SK-N-SH treated with all-trans-retinoic acid at 6 μM for 48 hours (cell line): ENCODE results near the gene YARS2.

Experiments
- ATAC-seq: fragments of 200-7000 bp; cut with Tn5 transposase; 3 replicates; pipeline ENCODE4 v1.9.1; 2020; ENCODE audit warnings: mild to moderate bottlenecking, moderate library complexity
- ARNTL ChIP-seq: fragments of 450-650 bp; formaldehyde crosslinking; IDR thresholded peaks from 2 replicates; pipeline ENCODE4 v1.5.0; 2020; ENCODE audit warnings: low read depth, mild to moderate bottlenecking, moderate library complexity, borderline replicate concordance
- BACH2 ChIP-seq: fragments of 250-450 bp; sonication (Bioruptor Pico); IDR thresholded peaks from 2 replicates; pipeline ENCODE4 v1.9.0; 2021; ENCODE audit warnings: mild to moderate bottlenecking, borderline replicate concordance
- CSDC2 ChIP-seq: fragments of 250-450 bp; sonication (Bioruptor Pico); IDR thresholded peaks from 2 replicates; pipeline ENCODE4 v1.5.0; 2020; ENCODE audit warnings: mild to moderate bottlenecking, moderate library complexity
- ESRRG ChIP-seq: fragments of 250-450 bp; sonication (Bioruptor Pico); IDR thresholded peaks from 2 replicates; pipeline ENCODE4 v1.6.1; 2021; ENCODE audit warnings: mild to moderate bottlenecking
- GLIS3 ChIP-seq: fragments of 250-450 bp; sonication (Bioruptor Pico); IDR thresholded peaks from 2 replicates; pipeline ENCODE4 v1.5.0; 2020; ENCODE audit warnings: mild to moderate bottlenecking, moderate library complexity
- ISL1 ChIP-seq: fragments of 250-450 bp; sonication (Bioruptor Pico); IDR thresholded peaks from 2 replicates; pipeline ENCODE4 v2.1.2; 2022; ENCODE audit warnings: mild to moderate bottlenecking, moderate library complexity
- OSR1 ChIP-seq: fragments of 250-450 bp; sonication (Bioruptor Pico); IDR thresholded peaks from 2 replicates; pipeline ENCODE4 v1.8.0; 2022; ENCODE audit warnings: moderate library complexity, mild to moderate bottlenecking, inconsistent platforms
- PPARA ChIP-seq: fragments of 250-450 bp; sonication (Bioruptor Pico); IDR thresholded peaks from 2 replicates; pipeline ENCODE4 v1.5.0; 2020; ENCODE audit warnings: mild to moderate bottlenecking, borderline replicate concordance
- RARB ChIP-seq: fragments of 250-450 bp; sonication (Bioruptor Pico); IDR thresholded peaks from 2 replicates; pipeline ENCODE4 v1.8.0; 2021; ENCODE audit warnings: mild to moderate bottlenecking, moderate library complexity
- SNAI2 ChIP-seq: fragments of 250-450 bp; sonication (Bioruptor Pico); IDR thresholded peaks from 2 replicates; pipeline ENCODE4 v1.5.0; 2020; ENCODE audit warnings: mild to moderate bottlenecking, moderate library complexity
- TCF4 ChIP-seq: fragments of 250-450 bp; sonication (Bioruptor Pico); IDR thresholded peaks from 2 replicates; pipeline ENCODE4 v1.8.0; 2021; ENCODE audit warnings: mild to moderate bottlenecking, moderate library complexity, borderline replicate concordance
- TOX ChIP-seq: fragments of 250-450 bp; sonication (Bioruptor Pico); IDR thresholded peaks from 2 replicates; pipeline ENCODE4 v1.8.0; 2021; ENCODE audit warnings: mild to moderate bottlenecking, moderate library complexity, borderline replicate concordance
- ZC3H10 ChIP-seq: fragments of 250-450 bp; sonication (Bioruptor Pico); IDR thresholded peaks from 2 replicates; pipeline ENCODE4 v1.5.1; 2021; ENCODE audit warnings: mild to moderate bottlenecking, moderate library complexity
- ZFP3 ChIP-seq: fragments of 250-450 bp; sonication (Bioruptor Pico); IDR thresholded peaks from 2 replicates; pipeline ENCODE4 v1.5.0; 2020; ENCODE audit warnings: mild to moderate bottlenecking, moderate library complexity
- ZFP30 ChIP-seq: fragments of 450-650 bp; formaldehyde crosslinking; IDR thresholded peaks from 2 replicates; pipeline ENCODE4 v1.5.0; 2022; ENCODE audit warnings: mild to moderate bottlenecking, moderate library complexity
- ZNF565 ChIP-seq: fragments of 450-650 bp; formaldehyde crosslinking; conservative IDR thresholded peaks from 2 replicates; pipeline ENCODE4 v1.5.0; 2020; ENCODE audit warnings: low read depth, mild to moderate bottlenecking, moderate library complexity
- ZNF70 ChIP-seq: fragments of 450-650 bp; formaldehyde crosslinking; IDR thresholded peaks from 2 replicates; pipeline ENCODE4 v1.5.0; 2020; ENCODE audit warnings: mild to moderate bottlenecking, moderate library complexity
- ZNF8 ChIP-seq: fragments of 450-650 bp; formaldehyde crosslinking; IDR thresholded peaks from 2 replicates; pipeline ENCODE4 v1.5.0; 2020; ENCODE audit warnings: mild to moderate bottlenecking, moderate library complexity
- TF ChIP-seq, protein P1 (sequence below): fragments of 250-450 bp; sonication (Bioruptor Pico); IDR thresholded peaks from 2 replicates; pipeline ENCODE4 v1.5.1; 2020; ENCODE audit warnings: low read depth, mild to moderate bottlenecking, moderate library complexity
- TF ChIP-seq, protein P2 (sequence below): fragments of 250-450 bp; sonication (Bioruptor Pico); IDR thresholded peaks from 2 replicates; pipeline ENCODE4 v1.5.0; 2020; ENCODE audit warnings: mild to moderate bottlenecking, moderate library complexity
- TF ChIP-seq, protein P3 (sequence below): fragments of 250-450 bp; sonication (Bioruptor Pico); IDR thresholded peaks from 2 replicates; pipeline ENCODE4 v1.5.1; 2021; ENCODE audit warnings: mild to moderate bottlenecking, moderate library complexity
- TF ChIP-seq, protein P4 (sequence below): fragments of 250-450 bp; sonication (Bioruptor Pico); IDR thresholded peaks from 2 replicates; pipeline ENCODE4 v1.8.0; 2020; ENCODE audit warnings: mild to moderate bottlenecking, moderate library complexity, borderline replicate concordance

The YARS2 gene

DNA sequence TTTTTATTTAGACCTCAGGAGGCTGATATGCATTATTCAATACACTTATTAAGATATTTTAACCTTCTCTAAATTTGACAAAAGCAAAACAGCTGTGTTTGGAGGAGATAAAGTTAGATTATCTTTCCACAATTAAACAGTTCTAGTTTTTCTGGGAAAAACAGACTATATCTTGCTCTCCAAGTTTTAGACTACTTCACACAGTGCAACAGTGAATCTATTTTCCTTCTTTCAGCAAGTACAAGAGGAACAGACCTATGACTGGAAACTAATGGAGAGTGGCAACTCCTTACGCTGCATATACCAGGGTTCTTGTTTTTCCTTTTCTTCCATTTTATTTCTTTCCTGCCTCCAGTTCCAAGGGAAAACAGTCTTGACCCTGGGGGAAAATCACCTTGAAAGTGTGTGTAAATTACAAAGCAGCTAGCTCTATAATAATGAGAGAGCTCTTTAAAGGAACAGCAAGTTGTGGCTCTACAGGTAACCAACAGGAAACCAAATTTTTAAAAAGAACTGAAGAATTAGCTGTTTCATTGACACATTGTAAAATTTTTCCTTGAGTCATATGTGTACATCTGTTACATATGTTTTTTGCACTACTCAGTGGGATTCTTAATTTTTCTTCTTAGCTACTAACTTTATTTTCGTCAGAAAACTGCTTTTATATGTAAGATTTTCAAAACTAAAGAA, 49.2 kb downstream of the YARS2 start (continued):
- TF ChIP-seq, protein P1, sequence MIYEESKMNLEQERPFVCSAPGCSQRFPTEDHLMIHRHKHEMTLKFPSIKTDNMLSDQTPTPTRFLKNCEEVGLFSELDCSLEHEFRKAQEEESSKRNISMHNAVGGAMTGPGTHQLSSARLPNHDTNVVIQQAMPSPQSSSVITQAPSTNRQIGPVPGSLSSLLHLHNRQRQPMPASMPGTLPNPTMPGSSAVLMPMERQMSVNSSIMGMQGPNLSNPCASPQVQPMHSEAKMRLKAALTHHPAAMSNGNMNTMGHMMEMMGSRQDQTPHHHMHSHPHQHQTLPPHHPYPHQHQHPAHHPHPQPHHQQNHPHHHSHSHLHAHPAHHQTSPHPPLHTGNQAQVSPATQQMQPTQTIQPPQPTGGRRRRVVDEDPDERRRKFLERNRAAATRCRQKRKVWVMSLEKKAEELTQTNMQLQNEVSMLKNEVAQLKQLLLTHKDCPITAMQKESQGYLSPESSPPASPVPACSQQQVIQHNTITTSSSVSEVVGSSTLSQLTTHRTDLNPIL (CRISPR knock-in tag) = no peak
- TF ChIP-seq PPARA (CRISPR knock-in tag) (no peak), ISL1 (CRISPR knock-in tag) (no peak), ZNF8 (no peak), TOX (CRISPR knock-in tag) (no peak), ZC3H10 (no peak)

DNA sequence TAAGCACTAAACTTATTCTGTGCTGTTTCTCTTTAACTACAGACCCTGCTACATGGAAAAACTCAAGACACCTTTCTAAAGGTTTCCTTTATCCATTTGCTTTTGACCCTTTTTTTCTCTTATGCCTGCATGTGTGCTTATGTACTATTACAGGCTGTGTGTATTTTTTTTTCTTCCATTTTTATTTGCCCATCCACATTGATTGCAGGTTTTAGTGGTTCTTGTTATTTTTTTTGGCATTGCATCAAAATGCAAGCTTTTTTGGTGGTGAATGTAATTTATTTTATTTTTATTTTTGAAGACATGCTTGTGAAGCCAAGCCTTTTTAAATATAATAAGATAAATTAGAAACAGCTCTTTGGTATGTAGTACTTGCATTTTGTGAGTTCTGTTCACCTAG, 49.9 kb downstream of the YARS2 start:
- ATAC-seq = no peak
- TF ChIP-seq, protein P2, sequence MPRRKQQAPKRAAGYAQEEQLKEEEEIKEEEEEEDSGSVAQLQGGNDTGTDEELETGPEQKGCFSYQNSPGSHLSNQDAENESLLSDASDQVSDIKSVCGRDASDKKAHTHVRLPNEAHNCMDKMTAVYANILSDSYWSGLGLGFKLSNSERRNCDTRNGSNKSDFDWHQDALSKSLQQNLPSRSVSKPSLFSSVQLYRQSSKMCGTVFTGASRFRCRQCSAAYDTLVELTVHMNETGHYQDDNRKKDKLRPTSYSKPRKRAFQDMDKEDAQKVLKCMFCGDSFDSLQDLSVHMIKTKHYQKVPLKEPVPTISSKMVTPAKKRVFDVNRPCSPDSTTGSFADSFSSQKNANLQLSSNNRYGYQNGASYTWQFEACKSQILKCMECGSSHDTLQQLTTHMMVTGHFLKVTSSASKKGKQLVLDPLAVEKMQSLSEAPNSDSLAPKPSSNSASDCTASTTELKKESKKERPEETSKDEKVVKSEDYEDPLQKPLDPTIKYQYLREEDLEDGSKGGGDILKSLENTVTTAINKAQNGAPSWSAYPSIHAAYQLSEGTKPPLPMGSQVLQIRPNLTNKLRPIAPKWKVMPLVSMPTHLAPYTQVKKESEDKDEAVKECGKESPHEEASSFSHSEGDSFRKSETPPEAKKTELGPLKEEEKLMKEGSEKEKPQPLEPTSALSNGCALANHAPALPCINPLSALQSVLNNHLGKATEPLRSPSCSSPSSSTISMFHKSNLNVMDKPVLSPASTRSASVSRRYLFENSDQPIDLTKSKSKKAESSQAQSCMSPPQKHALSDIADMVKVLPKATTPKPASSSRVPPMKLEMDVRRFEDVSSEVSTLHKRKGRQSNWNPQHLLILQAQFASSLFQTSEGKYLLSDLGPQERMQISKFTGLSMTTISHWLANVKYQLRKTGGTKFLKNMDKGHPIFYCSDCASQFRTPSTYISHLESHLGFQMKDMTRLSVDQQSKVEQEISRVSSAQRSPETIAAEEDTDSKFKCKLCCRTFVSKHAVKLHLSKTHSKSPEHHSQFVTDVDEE = no peak
- TF ChIP-seq PPARA (CRISPR knock-in tag) (no peak), CSDC2 (CRISPR knock-in tag) (no peak), SNAI2 (no peak), ESRRG (no peak), ZNF70 (CRISPR knock-in tag) (no peak), ZNF8 (no peak), GLIS3 (CRISPR knock-in tag) (no peak), ZC3H10 (no peak), OSR1 (CRISPR knock-in tag) (no peak), TOX (CRISPR knock-in tag) (no peak)
- TF ChIP-seq, protein P3, sequence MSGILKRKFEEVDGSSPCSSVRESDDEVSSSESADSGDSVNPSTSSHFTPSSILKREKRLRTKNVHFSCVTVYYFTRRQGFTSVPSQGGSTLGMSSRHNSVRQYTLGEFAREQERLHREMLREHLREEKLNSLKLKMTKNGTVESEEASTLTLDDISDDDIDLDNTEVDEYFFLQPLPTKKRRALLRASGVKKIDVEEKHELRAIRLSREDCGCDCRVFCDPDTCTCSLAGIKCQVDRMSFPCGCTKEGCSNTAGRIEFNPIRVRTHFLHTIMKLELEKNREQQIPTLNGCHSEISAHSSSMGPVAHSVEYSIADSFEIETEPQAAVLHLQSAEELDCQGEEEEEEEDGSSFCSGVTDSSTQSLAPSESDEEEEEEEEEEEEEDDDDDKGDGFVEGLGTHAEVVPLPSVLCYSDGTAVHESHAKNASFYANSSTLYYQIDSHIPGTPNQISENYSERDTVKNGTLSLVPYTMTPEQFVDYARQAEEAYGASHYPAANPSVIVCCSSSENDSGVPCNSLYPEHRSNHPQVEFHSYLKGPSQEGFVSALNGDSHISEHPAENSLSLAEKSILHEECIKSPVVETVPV (CRISPR knock-in tag) = no peak

DNA sequence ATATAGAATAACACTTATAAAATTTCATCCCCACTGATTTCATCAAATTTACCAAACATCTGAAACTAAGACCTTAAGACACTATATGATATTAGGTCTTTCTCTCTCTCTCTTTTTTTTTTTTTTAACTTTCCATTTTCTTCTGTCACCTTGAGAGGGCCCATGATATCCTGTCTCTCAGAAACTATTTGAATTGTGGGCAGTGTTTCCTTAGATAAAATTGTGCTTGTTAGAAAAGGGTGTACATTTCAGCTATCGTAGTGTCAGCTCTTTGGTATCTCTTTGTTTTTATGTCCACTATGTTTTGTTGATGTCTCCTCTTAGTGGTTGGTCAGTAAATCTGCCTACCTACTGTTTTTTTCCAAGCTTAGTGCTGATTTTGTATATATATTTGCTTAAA, 52.8 kb downstream of the YARS2 start:
- no peak; the same call in 2 of the 3 replicates for ATAC-seq
- TF ChIP-seq ISL1 (CRISPR knock-in tag) = no peak
- TF ChIP-seq ESRRG = no peak
- TF ChIP-seq ZC3H10 = no peak
- TF ChIP-seq OSR1 (CRISPR knock-in tag) = no peak
- no peak for TF ChIP-seq ZNF565 (CRISPR knock-in tag)
- TF ChIP-seq, protein P3 (CRISPR knock-in tag) = no peak
- TF ChIP-seq ZFP30 (CRISPR knock-in tag) = no peak
- TF ChIP-seq, protein P4, sequence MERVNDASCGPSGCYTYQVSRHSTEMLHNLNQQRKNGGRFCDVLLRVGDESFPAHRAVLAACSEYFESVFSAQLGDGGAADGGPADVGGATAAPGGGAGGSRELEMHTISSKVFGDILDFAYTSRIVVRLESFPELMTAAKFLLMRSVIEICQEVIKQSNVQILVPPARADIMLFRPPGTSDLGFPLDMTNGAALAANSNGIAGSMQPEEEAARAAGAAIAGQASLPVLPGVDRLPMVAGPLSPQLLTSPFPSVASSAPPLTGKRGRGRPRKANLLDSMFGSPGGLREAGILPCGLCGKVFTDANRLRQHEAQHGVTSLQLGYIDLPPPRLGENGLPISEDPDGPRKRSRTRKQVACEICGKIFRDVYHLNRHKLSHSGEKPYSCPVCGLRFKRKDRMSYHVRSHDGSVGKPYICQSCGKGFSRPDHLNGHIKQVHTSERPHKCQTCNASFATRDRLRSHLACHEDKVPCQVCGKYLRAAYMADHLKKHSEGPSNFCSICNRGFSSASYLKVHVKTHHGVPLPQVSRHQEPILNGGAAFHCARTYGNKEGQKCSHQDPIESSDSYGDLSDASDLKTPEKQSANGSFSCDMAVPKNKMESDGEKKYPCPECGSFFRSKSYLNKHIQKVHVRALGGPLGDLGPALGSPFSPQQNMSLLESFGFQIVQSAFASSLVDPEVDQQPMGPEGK (CRISPR knock-in tag) = no peak
- no peak for TF ChIP-seq BACH2 (CRISPR knock-in tag)
- no peak for TF ChIP-seq RARB (CRISPR knock-in tag)
- no peak for TF ChIP-seq SNAI2
- no peak for TF ChIP-seq CSDC2 (CRISPR knock-in tag)
- no peak for TF ChIP-seq PPARA (CRISPR knock-in tag)
- TF ChIP-seq ARNTL (CRISPR knock-in tag) = no peak
- no peak for TF ChIP-seq ZFP3 (CRISPR knock-in tag)
- no peak for TF ChIP-seq TCF4 (CRISPR knock-in tag)
- TF ChIP-seq TOX (CRISPR knock-in tag) = no peak
- TF ChIP-seq, protein P1 (CRISPR knock-in tag) = no peak
